CD1c-positive myeloid dendritic cell (primary cell): ENCODE results near the gene LRRC74A.

Experiments
- DNase-seq: peaks from one replicate; pipeline ENCODE4 v3.0.0-alpha.2; 2016; ENCODE audit errors: extremely low spot score

LRRC74A gene

DNA sequence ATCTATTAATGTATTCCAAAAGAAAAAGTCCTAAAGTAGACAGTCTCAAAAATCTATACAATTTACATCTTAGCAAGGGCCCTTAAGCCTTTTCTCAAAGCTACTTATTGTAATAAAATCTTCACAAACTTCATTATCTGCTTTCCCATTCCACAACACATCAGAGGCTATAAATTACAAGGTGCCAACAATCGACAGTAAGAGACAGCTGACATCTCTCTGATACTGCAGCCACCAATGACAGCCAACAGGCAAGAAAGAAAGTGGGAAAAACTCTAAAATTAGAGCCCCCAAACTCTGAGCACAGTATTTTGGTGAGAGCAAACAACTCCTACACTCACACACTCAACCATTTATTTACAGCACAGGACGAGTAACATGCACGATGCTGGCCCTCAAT, 15.7 kb upstream of the LRRC74A start:
- DNase-seq: no peak

DNA sequence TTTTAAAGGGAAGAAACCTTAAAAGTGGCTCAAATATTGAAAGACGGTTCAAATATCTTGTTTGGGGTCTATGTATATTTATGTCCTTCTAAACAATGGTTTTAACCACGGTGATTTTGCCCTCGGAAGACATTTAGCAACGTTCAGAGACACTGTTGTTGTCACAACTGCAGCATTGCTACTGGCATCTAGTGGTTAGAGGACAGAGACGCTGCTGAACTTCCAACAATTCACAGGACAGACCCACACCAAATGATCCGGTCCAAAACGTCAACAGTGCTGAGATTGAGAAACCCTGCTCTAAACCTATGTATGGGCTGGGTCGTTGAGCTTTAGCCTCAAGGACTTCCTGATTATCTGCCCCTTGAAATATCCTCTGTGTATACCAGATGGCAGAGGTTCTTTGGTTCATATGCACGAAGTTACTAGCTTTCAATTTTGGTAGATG, 15.2 kb upstream of the LRRC74A start:
- DNase-seq: peak; percentile 58

DNA sequence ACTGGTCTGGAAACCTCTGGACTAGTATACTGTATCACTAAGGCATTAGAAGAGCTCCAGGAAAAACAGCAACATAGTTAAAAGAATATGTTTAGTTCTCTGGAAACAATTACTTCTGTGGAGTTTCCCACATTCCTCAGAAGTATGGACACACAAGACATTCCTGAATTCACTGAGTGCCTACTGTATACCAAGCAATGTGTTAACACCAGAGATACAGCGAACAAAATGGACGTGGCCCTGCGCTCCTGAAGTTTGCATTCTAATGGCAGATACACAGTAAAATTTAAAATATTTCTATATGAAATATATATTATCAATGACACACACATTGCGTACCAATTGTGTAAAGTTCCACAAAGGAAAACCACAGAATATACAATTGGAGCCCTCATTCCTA, 14.6 kb upstream of the LRRC74A start:
- no peak for DNase-seq

DNA sequence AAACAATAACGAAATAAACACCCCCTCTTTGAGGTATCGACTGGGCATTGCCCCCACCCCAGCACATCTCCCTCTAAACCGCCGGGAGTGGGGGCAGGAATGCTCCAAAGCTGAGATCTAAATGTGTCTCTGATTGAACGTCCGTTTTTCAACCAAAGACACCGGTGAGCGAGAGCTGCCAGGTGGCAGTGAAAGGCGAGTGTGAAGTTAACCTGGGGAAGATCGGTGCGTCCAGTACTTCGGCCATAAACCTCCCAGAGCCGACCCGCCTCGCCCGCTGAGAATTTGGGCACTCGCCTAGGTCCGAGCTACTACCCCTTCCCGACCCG, 14.2 kb upstream of the LRRC74A start:
- no peak for DNase-seq

DNA sequence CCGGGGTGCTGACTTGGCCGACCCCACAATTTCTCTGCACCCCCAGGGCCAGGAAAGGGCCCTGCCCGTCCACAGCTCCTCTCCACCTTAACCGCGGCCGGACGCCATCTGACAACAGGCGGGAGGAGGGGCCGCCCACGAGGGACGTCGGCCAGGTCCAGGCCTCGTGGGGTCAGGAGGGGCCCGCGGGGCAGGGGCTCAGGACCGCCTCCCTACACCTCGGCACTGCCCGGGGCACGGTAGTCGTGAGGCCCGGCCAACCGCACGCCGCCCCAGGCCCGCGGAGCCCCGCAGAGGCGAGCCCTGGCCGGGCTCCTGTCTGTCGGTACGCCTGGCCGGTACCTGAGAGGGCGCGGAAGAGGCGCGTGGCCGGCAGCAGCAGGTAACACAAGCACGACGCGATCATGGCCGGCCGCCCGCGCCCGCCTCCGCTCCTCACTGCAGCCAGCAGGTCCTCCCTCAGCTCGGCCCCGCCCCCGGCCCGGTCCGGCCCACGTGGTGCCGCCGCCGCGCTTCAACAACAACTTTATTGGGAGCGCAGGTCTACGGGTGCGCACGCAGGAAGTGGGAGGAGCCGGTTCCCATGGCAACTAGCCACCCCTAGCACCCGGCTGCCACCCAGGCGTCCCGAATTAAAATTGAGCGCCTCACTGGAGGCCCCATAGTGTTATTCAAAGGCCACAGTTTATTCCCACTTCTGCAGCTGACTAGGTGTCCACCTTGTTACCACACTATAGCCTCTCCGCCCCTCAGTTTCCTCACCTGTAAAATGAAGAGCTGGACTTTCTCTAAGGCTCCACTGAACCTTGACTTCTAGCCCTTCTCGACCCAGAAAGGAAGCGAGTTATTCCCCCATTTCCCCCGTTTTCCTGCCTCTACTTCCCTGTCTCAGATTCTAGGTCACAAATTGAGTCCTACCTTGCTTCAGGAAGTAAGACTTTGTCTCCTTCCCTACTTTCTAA, 13.5 kb upstream of the LRRC74A start, which contains the start of gene ANGEL1:
Gene ANGEL1, minus strand, starts transcription at position 461 of the 962 bp plus-strand sequence. Its CDS starts 55 bp downstream, at position 406.
- DNase-seq: peak; percentile 97

DNA sequence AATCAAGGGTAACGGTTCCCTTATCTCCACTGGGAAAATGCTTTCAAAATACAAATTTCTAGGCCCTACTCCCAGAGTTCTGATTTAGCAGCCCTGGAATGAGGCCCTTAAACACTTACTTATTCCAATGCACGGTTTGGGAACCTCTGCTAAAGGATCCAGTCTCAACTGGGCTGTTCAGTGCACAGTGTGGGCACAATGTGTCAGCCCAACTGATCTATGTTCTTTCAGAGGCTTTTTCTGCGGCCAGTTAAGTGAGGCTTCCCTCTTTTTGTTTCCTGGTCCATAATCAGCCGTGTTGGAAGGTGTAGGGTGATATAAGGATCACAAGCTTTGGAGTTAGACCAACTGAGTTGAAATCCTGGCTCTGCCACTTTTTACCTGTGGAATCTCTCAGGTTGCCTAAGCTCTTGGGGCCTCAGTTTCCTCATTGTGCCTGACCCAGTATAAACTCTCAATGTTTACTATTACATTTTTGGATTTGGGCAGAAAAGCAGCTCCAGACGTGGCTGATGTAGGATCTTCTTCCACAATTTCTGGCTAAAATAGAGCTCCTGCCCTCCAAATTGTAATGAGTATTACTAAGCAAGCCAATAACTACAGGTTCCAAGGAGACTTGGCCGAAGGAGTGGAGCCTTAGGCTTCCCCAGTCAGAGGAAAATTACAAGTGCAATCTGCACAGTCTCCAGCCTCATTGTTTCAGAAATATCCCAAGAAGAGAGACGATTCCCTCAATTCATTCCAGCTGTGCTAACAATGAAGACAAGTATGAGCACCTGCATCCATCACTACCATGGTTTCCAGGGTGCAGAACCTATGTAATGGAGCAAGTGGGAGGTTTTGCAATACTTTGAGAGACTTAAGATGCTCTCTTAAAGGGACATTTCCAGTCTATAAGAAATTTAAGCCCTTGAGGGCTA, 11.2 kb upstream of the LRRC74A start:
- DNase-seq: no peak

DNA sequence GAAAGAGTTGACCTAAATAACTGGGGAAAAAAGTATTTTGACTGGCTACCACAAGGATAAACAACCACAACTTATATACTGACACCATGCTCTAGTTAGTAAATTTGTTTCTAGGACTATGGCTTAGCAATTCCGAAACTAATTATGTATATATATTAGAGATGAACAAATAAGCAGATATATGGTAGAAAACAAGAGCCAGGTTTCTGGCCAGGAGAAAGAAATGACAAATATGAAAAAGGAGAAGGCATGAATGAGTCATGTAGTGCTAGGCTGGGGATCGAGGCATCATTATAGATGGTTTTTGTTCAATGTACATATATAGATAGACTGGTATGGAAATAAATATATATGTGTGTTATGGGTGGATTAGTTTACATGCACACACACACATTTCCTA, 5.5 kb upstream of the LRRC74A start:
- DNase-seq: no peak

DNA sequence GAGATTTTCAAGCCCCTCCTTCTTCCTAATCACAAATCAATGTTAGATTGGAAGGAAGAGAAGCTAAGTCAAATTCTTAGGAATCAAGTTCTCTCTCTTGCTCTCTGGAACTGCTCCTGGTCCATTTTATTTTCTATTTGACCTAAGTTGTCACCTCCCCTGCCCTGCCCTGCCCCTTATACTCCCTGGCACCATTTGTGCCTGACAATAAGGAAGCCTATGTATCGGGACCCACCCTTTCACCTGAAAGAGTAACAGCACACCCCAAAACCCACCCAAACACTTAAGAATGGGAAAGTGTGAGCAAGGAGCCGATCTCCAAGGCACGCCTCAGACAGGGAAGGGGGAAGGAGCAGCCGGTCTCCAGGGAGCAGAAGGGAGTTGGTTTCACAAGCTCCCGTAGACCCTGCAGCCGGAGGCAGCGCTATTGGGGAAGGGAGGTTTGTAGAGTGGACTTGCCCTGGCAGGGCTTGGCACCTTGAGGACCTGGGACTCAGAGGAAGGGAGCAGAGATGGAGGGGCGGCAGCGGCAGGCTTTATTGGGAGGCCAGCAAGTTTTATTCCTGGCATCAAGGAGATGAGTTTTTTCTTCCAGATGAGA, 1.6 kb downstream of the LRRC74A start:
- no peak for DNase-seq

DNA sequence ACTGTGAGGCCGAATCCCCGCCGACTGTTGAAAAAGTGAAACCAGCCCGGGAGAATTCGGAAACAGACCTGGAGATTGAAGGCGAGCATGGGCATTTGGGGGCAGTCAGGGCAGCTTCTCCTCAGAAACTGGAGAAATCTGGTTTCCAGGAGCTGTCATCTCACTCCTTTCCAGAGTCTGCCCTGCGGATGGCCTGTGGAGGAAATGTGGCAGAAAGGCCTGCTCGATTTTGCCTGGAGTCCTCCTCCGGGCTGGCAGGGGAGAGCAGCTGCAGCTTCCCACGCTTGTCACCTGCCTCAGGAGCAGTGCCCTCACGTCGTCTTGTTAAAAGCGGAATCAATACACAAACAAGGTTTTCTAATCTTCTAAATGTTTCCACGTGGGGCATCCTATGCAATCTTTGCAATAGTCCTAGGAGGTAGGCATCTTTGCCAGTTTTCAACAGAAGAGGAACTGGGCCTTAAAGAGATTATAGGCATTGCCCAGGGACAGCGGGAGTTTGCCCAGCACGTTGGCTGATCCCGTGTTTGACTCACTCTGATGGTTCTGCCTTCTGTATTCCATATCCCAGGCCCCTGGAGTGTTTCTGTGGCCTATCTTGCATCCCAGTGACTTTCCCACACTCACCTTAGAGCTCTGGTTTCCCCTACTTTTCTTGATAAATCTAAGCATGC, 2.3 kb downstream of the LRRC74A start:
- peak; percentile 57 for DNase-seq

DNA sequence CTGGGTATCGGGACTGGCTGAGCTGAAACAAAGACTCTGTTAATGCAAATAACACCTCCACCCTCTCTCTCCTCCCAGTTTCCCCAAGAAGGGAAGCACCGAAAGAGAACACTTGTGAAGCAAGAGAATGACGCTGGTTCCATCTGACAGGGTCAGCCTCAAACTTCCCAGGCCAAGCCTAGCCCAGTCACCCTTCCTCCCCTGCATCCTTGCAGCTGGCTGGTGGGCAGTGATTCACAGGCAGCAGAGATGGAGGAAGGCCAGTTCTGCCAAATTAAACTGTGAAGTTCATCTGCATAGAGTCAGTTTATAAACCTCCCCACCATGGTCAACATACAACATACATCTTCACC, 2.8 kb downstream of the LRRC74A start:
- peak; percentile 80 for DNase-seq

DNA sequence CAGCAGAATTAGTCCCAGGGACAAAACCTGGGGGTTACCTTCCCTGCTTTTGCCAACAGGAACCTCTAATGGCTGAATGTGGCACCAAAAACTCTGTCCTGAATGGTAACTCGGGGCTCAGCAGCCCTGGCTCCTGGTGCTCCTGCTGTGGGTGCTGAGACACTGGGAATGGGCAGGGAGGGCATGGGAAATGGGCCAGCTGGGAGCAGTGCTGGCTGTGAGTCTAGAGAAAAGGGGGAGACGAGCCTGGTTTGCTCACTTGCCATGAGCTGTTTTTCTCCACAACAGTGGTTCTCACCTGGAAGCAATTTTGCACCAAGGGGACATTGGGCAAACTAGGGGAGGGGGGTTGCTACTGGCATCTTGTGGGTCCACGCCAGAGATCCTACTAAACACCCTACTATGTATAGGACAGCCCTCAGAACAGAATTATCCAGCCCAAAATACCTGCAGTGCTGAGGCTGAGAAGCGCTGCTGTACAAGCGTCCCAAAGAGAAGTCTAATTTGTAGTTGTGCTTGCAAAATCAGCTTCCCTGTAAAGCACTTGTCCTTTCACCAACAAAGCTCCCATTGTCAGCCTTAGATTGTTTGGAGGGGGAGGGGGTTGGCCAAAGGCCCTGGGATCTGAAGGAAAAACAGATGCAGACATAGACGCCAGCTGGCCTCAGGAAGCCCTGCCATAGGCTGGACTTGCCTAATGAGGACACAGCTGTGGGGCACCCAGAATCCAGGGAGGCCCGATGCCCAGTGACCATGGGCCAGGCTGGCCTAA, 3.6 kb downstream of the LRRC74A start:
- DNase-seq: no peak

DNA sequence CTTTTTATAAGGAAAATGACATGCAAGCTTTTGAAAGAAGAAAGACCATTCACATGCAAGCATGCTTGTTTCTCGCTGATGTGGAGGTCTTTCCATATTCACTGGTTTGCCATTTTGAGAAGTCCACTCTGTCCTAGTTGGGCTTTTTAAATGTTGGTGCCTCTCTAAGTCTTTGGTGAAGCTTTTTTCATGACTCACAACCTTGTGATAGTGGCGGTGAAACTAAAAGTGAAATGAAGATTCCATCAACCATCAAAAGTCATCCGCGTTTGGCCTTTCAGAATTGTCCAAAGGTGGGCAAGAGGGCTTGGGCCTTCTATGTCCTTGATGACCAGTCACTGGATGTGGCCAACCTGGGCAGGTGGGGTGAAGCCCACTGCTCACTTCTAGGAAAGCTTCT, 4.3 kb downstream of the LRRC74A start:
- DNase-seq: no peak

DNA sequence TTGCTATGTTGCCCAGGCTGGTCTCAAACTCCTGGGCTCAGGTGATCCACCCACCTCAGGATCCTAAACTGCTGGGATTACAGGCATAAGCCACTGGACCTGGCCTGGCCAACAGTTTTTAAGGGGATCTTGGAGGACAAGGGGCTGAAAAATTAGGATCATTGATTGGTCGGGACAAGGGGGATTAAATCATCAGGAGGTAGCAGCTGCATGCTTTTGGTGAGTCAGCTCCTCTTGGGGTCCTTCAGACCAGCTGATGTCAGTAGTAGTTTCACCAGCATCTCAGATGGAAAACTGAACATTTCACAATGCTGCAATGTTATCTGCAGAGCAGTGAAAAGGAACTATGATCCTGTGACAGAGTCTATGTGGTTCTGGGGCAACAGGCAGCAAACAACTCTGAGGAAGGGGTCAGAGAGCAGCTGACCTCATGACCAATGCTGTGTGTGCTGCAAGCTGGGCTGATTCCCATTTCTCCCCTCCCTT, 6.3 kb downstream of the LRRC74A start:
- peak; percentile 77 for DNase-seq

DNA sequence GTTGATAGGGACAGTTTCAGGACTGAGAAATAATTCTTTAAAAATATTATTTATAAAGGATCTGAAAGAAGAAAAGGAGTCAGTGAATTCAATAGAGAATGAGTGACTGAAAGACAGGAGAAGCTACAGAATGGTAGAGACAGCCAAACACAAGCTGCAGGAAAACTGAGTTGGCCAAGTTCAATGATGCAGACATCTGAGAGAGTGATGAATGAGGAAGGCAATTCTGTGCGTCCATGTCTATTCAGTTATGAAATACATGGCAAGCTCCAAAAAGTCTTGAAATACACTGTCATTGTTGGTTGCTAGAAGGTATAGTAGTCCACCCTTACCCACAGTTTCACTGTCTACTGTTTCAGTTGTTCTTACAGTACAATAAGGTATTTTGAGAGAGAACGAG, 6.8 kb downstream of the LRRC74A start:
- DNase-seq: peak; percentile 24

DNA sequence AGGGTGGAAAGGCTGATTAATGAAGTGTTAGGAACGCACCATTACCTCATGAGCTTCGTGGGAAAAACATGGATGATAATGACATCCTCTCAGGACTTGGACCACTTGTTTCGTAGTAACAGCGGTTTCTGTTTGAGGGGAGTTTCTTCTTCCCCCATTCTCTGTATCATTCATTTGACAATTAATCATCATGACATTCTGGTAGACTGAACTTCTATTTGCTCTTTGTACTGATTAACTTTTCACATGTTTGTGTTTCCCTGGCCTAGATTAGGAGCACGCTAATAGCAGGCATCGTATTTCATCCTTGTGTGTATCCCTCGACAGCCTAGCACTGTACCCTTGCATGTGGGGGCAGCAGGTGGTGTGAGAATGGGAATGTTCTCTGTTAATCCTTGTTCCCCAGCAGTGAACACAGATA, 8.0 kb downstream of the LRRC74A start:
- DNase-seq: no peak

DNA sequence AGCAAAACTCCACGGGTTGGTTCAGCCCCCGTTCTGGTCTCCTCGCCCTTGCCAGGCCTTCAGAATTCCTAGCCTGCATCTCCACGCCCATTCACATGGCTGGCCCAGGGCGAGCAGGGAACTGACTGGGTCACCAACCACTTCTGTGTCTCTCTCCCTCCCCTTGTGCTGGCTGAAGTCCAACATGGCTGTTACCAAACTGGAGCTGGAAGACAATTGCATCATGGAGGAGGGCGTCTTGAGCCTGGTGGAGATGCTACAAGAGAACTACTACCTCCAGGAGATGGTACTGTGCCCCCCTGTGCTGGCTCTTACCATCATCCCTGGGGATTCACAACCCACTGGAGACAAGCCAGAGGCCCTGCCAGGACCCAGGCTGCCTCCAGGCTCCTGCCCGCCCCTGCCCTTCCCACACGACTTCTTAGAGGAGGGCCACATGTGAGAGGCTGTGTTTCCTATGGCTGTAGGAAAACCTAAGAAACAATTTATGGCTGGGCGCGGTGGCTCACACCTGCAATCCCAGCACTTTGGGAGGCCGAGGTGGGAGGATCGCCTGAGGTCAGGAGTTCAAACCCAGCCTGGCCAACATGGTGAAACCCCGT, 9.9 kb downstream of the LRRC74A start:
- peak; percentile 21 for DNase-seq

DNA sequence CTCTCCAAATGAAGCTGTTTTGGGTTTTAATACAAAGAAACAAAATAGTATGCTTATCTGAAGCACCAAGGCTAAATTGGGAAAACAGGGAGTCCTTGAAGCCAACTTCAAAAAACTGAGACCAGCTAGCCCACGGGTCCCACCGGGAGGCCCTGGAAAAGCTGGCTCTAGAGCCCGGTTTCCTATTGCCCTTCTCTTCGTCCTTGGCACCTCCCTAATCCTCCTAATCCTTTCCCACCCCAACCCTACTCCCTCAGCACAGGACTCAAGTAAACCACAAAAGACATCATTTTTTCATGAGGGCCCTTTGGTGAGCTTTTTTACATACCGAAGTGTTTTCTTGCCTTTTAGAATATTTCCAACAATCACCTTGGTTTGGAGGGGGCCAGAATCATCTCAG, 11.3 kb downstream of the LRRC74A start:
- DNase-seq: no peak

DNA sequence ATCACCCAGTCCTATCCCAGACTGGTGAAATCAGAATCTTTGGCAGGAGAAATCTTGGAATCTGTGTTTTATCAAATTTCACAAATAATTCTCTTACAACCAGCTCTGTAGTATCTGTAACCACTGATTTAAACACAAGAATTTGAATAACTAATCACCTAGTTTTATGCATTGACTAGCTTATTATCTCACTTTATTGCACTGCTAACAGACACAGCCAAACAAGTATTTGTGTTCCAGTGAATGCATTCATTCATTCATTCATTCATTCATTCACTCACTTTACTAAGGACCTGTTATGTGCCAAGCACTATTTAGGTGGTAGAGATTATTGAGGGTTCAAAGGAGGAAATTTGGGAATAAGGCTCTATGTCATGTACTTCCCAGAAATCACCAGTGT, 16.2 kb downstream of the LRRC74A start:
- DNase-seq: no peak

DNA sequence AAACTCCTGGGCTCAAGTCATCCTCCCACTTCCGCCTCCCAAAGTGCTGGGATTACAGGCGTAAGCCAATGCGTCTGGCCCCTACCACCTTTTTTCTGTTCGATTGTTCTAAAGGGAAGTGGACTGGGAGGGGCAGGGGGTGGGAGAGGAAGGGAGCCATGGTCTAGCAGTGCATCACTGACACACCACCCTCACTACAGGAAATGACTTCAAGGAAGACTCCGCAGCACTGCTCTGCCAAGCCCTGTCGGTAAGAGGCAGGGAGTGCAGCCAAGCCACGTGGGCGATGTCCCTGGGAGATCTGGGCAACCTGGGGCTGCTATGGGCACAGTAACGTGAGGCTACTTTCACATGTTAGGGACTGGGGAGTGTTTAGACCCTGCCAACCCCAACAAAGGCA, 18.0 kb downstream of the LRRC74A start:
- peak; percentile 74 for DNase-seq

DNA sequence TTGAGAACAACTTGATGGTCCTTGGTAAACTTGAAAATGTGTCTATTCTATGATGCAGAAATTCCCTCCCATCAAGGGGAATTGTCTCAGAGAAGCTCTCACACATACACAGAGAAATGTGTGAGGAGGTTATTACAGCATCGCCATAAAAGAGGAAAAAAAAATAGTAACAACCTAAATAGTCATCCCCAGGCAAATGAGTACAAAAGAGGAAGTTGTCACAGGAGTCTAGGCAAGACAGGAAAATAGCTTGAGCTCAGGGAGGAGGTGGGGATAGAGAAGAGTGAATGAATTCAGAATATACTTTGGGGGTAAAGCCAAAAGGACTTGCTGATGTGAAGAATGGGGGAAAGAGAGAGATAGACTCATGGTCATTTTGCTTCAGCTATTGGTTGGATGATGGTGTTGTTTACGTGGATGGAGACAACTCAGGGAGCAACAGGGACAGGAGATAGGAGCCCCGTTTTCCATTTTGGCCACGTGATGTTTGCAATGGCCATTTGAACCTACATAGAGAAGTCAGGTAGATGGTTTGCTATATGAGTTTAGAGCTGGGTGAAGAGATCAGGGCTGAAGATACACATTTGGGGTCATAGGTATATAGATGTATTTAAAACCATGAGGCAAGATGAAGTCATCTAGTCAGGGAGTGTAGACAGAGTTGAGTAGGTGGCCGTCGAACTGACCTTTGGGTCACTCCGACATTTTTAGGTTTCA, 20.3 kb downstream of the LRRC74A start:
- DNase-seq: peak; percentile 63
